Subcutaneous abdominal adipose tissue (tissue), 5 donors: ENCODE measurements around the gene PEX11G.

Source experiments
- H3K27ac ChIP-seq: one replicate; pipeline ENCODE4 v1.7.0; 2013; ENCODE audit warnings: low read depth, mild to moderate bottlenecking, inconsistent platforms, low read length, moderate library complexity
- H3K27me3 ChIP-seq, 5 donors: one replicate each; pipeline ENCODE4 v1.7.0; 2013; ENCODE audit warnings: low read length in 5 of 5, inconsistent platforms in 1 of 5; ENCODE audit not compliant: control insufficient read depth in 5 of 5, insufficient read depth in 4 of 5
- H3K36me3 ChIP-seq, 5 donors: one replicate each; pipeline ENCODE4 v1.7.0; 2013; ENCODE audit warnings: low read length in 5 of 5; ENCODE audit not compliant: control insufficient read depth in 5 of 5, insufficient read depth in 5 of 5
- H3K4me1 ChIP-seq, 5 donors: one replicate each; pipeline ENCODE4 v1.7.0; 2013; ENCODE audit warnings: low read length in 5 of 5, mild to moderate bottlenecking in 3 of 5, moderate library complexity in 1 of 5; ENCODE audit not compliant: control insufficient read depth in 5 of 5, insufficient read depth in 5 of 5
- H3K4me3 ChIP-seq, 5 donors: one replicate each; pipeline ENCODE4 v1.7.0; 2013; ENCODE audit warnings: low read length in 5 of 5, low read depth in 1 of 5
- H3K9ac ChIP-seq, 5 donors: one replicate each; pipeline ENCODE4 v1.7.0; 2013; ENCODE audit warnings: low read length in 5 of 5, mild to moderate bottlenecking in 4 of 5, moderate library complexity in 3 of 5
- H3K9me3 ChIP-seq, 5 donors: one replicate each; pipeline ENCODE4 v1.7.0; 2013; ENCODE audit warnings: low read length in 5 of 5; ENCODE audit not compliant: control insufficient read depth in 5 of 5
- donor health status: healthy.
- donor health status: healthy.
- donor health status: healthy.
- donor health status: healthy.
- donor health status: healthy.

Gene PEX11G

DNA sequence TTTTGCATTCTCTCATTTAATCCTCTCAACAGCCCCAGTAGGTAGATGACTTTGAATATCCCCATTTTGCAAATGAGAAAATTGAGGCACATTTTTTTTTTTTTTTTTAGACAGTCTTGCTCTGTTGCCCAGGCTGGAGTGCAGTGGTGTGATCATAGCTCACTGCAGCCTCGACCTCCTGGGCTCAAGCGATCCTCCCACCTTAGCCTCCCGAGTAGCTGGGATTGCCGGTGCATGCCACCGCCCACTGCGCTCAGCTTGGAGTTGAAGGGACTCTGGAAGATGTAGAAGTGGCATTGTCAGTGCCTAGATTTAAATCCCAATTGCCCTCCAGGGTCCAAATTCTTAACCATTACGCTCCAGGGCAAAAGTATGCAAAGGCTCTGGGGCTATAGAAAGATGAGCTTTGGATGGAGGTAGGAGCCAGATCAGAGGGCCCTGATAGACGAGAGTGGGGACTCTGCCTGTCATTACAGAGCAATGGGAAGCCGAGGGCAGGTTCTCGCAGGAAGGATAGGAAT lies 32.8 kb upstream of the PEX11G start:
- Histone ChIP-seq H3K27me3 (no peaks in the 10 kb centered on the region), H3K36me3 (peaks cover 0 to 34% (median 19%) of the 10 kb centered on the region in 5 donors), H3K4me3 (peak overlapping the region in 4 of 5 donors; percentile 54 to 84 (median 66)), H3K4me1 (peaks cover 6 to 58% (median 45%) of the 10 kb centered on the region in 5 donors), H3K9ac (peak overlapping the region in 3 of 5 donors; percentile 46 to 62 (median 61)), H3K27ac (peak overlapping the region; percentile 52), H3K9me3 (no peaks in the 10 kb centered on the region)

DNA sequence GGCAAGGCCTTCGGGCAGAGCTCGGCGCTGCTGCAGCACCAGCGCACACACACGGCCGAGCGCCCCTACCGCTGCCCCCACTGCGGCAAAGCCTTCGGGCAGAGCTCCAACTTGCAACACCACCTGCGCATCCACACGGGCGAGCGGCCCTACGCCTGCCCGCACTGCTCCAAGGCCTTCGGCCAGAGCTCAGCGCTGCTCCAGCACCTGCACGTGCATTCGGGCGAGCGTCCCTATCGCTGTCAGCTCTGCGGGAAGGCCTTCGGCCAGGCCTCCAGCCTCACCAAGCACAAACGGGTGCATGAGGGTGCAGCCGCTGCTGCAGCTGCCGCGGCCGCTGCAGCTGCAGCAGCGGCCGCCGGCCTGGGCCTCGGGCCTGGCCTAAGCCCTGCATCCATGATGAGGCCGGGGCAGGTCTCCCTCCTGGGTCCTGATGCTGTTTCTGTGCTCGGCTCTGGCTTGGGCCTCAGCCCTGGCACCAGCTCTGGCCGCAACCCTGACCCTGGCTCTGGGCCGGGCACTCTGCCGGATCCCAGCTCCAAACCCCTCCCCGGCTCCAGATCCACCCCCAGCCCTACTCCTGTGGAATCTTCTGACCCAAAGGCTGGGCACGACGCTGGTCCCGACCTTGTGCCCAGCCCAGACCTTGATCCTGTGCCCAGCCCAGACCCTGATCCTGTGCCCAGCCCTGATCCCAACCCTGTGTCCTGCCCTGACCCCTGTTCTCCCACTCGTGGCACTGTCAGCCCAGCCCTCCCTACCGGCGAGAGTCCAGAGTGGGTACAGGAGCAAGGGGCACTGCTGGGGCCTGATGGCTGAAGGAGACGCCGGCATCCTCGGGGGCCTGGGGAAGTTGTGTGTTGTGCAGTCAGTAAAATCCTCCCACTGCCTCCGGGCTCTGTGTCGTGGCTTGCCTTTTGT lies 31.6 kb upstream of the PEX11G start:
- H3K27ac ChIP-seq = no peak overlapping the region
- peaks cover 5 to 56% (median 46%) of the 10 kb centered on the region in 5 donors for H3K4me1 ChIP-seq
- H3K36me3 ChIP-seq = peaks cover 0 to 22% (median 10%) of the 10 kb centered on the region in 5 donors
- no peaks in the 10 kb centered on the region for H3K27me3 ChIP-seq
- no peak overlapping the region for H3K4me3 ChIP-seq
- no peaks in the 10 kb centered on the region for H3K9me3 ChIP-seq
- H3K9ac ChIP-seq = peak overlapping the region in 1 of 5 donors; percentile 52

DNA sequence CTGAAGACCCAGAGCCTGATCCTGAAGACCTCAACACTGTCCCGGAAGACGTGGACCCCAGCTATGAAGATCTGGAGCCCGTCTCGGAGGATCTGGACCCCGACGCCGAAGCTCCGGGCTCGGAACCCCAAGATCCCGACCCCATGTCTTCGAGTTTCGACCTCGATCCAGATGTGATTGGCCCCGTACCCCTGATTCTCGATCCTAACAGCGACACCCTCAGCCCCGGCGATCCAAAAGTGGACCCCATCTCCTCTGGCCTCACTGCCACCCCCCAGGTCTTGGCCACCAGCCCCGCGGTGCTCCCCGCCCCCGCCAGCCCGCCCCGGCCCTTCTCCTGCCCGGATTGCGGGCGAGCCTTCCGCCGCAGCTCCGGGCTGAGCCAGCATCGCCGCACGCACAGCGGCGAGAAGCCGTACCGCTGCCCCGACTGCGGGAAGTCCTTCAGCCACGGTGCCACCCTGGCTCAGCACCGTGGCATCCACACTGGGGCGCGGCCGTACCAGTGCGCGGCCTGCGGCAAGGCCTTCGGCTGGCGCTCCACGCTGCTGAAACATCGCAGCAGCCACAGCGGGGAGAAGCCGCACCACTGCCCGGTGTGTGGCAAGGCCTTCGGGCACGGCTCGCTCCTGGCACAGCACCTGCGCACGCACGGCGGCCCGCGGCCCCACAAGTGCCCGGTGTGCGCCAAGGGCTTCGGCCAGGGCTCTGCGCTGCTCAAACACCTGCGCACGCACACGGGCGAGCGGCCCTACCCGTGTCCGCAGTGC lies 30.7 kb upstream of the PEX11G start:
- Histone ChIP-seq H3K27me3 (no peaks in the 10 kb centered on the region), H3K4me3 (no peak overlapping the region), H3K27ac (no peak overlapping the region), H3K9ac (no peak overlapping the region), H3K4me1 (peaks cover 5 to 55% (median 50%) of the 10 kb centered on the region in 5 donors), H3K36me3 (peaks cover 0 to 14% (median 6%) of the 10 kb centered on the region in 5 donors), H3K9me3 (no peaks in the 10 kb centered on the region)

DNA sequence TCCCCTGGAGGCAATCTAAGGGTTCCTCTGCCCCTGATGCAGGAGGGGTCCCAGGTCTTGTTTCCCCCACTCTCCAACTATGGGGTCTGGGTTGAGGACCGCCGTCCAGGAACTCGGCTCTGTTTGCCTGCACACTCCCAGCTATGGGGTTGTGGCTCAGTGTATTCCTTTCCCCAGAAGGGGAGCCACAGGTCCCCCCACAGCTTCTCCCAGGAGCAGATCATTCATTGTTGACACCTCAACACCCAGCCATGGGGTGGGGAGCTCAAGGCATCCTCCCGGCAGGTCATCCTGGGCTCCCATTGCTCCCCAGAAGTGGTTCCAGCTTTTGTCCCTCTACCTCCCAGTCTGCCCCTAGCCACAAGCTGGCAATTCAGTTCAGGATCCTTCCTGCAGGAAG lies 28.0 kb upstream of the PEX11G start:
- peak overlapping the region; percentile 63 to 75 (median 74) for H3K4me3 ChIP-seq
- H3K27me3 ChIP-seq = no peaks in the 10 kb centered on the region
- H3K4me1 ChIP-seq = peaks cover 5 to 32% (median 31%) of the 10 kb centered on the region in 5 donors
- H3K27ac ChIP-seq = peak overlapping the region; percentile 72
- no peaks in the 10 kb centered on the region for H3K9me3 ChIP-seq
- H3K9ac ChIP-seq = peak overlapping the region; percentile 73 to 99 (median 95)
- peaks cover 0 to 12% (median 6%) of the 10 kb centered on the region in 5 donors for H3K36me3 ChIP-seq

DNA sequence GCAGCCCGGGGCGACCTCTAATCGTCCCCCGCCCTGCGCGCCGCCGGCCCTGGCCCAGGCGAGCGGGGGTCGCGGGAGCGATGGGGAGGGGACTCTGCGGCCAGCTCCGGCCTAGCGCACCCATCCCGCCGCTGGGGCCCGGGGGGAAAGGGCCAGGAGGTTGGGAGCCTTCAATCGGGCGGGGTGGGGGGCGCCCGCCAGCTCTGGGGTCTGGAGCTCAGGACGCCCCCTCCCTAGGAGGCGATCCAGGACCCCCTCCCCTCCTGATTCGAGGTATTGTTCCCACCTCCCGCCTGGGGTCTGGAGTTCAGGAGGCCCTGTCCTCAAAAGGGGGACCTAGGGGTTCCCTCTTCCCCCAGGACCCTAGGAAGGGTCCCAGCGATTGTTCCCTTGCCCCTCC lies 27.5 kb upstream of the PEX11G start:
- Histone ChIP-seq H3K4me3 (peak overlapping the region; percentile 63 to 75 (median 74)), H3K9me3 (no peaks in the 10 kb centered on the region), H3K4me1 (peaks cover 5 to 27% (median 26%) of the 10 kb centered on the region in 5 donors), H3K36me3 (peaks cover 0 to 12% (median 6%) of the 10 kb centered on the region in 5 donors), H3K27ac (peak overlapping the region; percentile 72), H3K9ac (peak overlapping the region; percentile 73 to 99 (median 95)), H3K27me3 (no peaks in the 10 kb centered on the region)

DNA sequence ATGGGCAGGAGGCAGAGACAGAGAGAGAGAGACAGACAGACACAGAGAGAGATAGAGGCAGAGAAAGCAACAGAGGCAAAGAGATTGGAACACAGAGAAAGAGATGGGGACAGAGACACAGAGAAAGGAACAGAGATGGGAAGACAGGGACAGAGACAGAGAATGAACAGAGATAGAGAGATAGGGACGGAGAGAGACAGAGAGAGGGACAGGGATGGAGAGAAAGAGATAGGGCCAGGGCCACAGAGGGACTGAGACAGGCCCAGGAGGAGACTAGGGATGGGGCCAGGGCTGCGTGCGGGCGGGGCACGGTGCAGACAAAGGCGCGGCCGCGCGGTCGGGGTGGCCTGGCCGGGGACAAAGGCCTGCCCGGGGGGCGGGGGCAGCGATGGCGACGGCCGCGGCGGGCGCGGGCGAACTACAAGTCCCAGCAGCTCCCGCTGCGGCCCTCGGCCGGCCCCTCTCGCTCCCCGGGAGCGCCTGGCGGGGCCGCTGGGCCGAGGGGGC lies 26.9 kb upstream of the PEX11G start, which contains the start of gene ZNF358:
ZNF358 (plus strand) TSS at position 459 of the 507 bp plus-strand sequence. CDS start 3,140 bp downstream, outside the sequence.
- H3K9me3 ChIP-seq = no peaks in the 10 kb centered on the region
- peak within 1 kb of the TSS; percentile 72 for H3K27ac ChIP-seq
- peak within 1 kb of the TSS; percentile 73 to 99 (median 95) for H3K9ac ChIP-seq
- peaks cover 0 to 12% (median 6%) of the 10 kb centered on the region in 5 donors for H3K36me3 ChIP-seq
- H3K27me3 ChIP-seq = no peaks in the 10 kb centered on the region
- peaks cover 5 to 21% (median 20%) of the 10 kb centered on the region in 5 donors for H3K4me1 ChIP-seq
- H3K4me3 ChIP-seq = peak within 1 kb of the TSS; percentile 64 to 75 (median 74)

DNA sequence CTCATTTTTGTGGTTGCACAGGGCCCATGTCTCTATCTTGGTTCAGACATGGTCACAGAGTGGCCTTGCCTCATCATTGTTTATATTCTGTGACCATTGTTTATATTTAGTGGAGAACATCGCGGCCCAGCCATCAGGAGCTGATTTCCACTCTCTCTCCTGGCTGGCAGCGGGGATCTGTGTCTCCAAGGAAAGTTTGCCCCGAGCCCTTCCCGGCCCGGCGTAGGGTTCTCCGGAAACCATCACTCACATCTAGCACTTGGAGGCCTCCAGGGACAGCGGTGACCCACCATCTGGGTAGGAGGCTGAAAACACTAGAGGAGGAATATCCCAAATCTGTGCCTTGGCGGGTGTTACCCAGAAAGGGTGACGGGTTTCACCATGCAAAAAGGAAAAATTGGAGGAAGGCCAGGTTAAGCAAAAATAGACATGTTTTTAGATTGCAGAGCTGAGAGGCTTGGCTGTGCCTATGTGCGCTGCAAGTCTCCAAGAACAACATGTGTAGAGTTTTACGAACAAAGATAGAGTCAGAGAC lies 26.3 kb upstream of the PEX11G start:
- Histone ChIP-seq H3K4me1 (peaks cover 5 to 18% (median 17%) of the 10 kb centered on the region in 5 donors), H3K9me3 (no peaks in the 10 kb centered on the region), H3K27ac (peak overlapping the region; percentile 6), H3K27me3 (no peaks in the 10 kb centered on the region), H3K4me3 (peak overlapping the region; percentile 54 to 73 (median 63)), H3K36me3 (peaks cover 0 to 11% (median 6%) of the 10 kb centered on the region in 5 donors), H3K9ac (peak overlapping the region in 4 of 5 donors; percentile 21 to 77 (median 63))

DNA sequence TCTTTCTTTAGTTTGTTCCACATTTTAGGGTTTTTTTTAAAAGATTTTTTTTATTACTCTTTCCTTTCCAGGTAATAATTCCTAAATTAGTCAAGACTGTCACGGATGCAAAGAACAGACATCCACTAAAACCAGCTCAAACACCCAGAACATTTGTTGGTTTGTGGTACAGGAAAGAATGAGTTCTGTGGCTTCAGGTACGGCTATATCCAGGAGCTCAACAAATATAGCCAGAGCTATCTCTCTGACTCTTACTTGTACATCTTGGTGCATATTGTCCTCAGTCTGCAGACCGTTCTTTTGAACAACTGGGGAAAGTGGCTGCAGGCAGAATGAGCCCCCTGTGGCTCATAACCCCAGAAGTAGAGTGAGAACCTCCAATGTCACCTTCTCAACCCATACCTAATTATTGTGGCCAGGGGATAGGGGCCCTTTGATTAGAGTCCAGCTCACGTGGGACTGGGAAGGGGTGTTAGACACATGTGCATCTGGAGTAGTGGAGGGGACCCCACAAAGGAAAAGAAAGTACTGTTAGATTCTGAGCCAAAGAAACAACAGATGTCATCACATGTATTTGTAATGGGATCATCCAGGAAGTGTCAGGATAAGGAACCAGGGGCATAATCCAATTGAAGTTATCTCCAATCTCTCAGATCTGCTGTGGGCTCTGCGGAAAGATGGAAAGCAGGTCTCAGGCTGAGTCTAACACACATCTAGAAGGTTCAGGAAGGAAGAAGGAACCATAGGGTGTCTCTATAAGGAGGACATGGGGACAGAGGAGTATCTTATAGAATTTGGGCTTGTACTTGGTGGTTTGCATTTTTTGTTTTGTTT lies 25.2 kb upstream of the PEX11G start:
- H3K9ac ChIP-seq = no peak overlapping the region
- no peaks in the 10 kb centered on the region for H3K27me3 ChIP-seq
- H3K27ac ChIP-seq = no peak overlapping the region
- H3K36me3 ChIP-seq = peaks cover 0 to 1% (median 0%) of the 10 kb centered on the region in 5 donors
- no peak overlapping the region for H3K4me3 ChIP-seq
- no peaks in the 10 kb centered on the region for H3K9me3 ChIP-seq
- peaks cover 5 to 18% (median 17%) of the 10 kb centered on the region in 5 donors for H3K4me1 ChIP-seq
